Panc1 (cell line): Measurements from ENCODE around the gene HSD17B2. TPM values are rescaled to one million over a fixed set of nuclear protein-coding genes. Genes with fewer than 3 reads are reported as not detected.

Experiments used
- ATAC-seq: fragments of 200-7000 bp; cut with Tn5 transposase; 2 replicates; pipeline ENCODE4 v1.9.1; 2020; ENCODE audit warnings: mild to moderate bottlenecking, moderate library complexity
- BruUV-seq: library from RNA; stranded (reverse); fragments of 400-500 nt; replicated peaks from 2 replicates; lab custom pipeline; 2021; lab: Mats Ljungman, UMichigan
- CTCF ChIA-PET: fragments of 300-600 bp; sonication (Branson Sonifier 250); formaldehyde crosslinking; loops from one replicate; lab custom pipeline; 2022; ENCODE audit warnings: antibody characterized with exemption; lab: Charles Lee
- POLR2A ChIA-PET: fragments of 300-600 bp; sonication (Branson Sonifier 250); formaldehyde crosslinking; loops from one replicate; lab custom pipeline; 2022; ENCODE audit warnings: antibody characterized with exemption; lab: Charles Lee
- DNase-seq: peaks from one replicate; pipeline ENCODE4 v3.0.0-alpha.2; 2010; ENCODE audit warnings: low read depth, low spot score
- H3K27ac ChIP-seq: 2 replicates; pipeline ENCODE4 v1.5.1; 2011; ENCODE audit warnings: mild to moderate bottlenecking, low read length, inconsistent platforms
- H3K27me3 ChIP-seq: fragments of 200-500 bp; sonication (Bioruptor generic); 2 replicates; pipeline ENCODE4 v1.6.0; 2014; ENCODE audit warnings: low read length, inconsistent platforms; ENCODE audit not compliant: control insufficient read depth, insufficient read depth
- H3K36me3 ChIP-seq: fragments of 200-500 bp; sonication (Bioruptor generic); 2 replicates; pipeline ENCODE4 v1.5.1; 2014; ENCODE audit warnings: inconsistent platforms, mild to moderate bottlenecking, low read length, moderate library complexity; ENCODE audit not compliant: control insufficient read depth, insufficient read depth
- H3K4me1 ChIP-seq: 2 replicates; pipeline ENCODE4 v1.5.1; 2011; ENCODE audit warnings: inconsistent platforms, mild to moderate bottlenecking, low read length, moderate library complexity; ENCODE audit not compliant: control insufficient read depth, insufficient read depth
- H3K4me3 ChIP-seq, 2 experiments: 2 replicates each; pipeline ENCODE4 v1.5.1; 2011 to 2012; ENCODE audit warnings: low read depth in 2 of 2, low read length in 2 of 2, mild to moderate bottlenecking in 2 of 2, inconsistent platforms in 1 of 2, moderate library complexity in 1 of 2
- H3K9me3 ChIP-seq: fragments of 200-500 bp; sonication (Bioruptor generic); 2 replicates; pipeline ENCODE4 v1.5.1; 2014; ENCODE audit warnings: low read depth, mild to moderate bottlenecking, inconsistent platforms, low read length, moderate library complexity; ENCODE audit not compliant: control insufficient read depth, insufficient read depth
- POLR2AphosphoS5 ChIP-seq: IDR thresholded peaks from 2 replicates; pipeline ENCODE4 v1.6.1; 2012; ENCODE audit warnings: mild to moderate bottlenecking, low read depth, low read length, moderate library complexity
- SIN3A ChIP-seq: IDR thresholded peaks from 2 replicates; pipeline ENCODE4 v1.6.1; 2012; ENCODE audit warnings: low read depth, mild to moderate bottlenecking, low read length, moderate library complexity, borderline replicate concordance; ENCODE audit not compliant: insufficient read depth
- TCF7L2 ChIP-seq: IDR thresholded peaks from 2 replicates; pipeline ENCODE4 v1.6.1; 2011; ENCODE audit warnings: mild to moderate bottlenecking, low read depth, low read length, inconsistent platforms
- in situ Hi-C: cut with HindIII; loops from 2 replicates; pipeline ENCODE4 v1.10.0; 2016; ENCODE audit warnings: low sequenced_read_pairs, low pct_unique_long_range_greater_than_20kb
- intact Hi-C: fragments of 100-400 bp; cut with micrococcal nuclease; formaldehyde crosslinking; loops from one replicate; pipeline ENCODE4 v1.10.0; 2022; ENCODE audit not compliant: unreplicated experiment
- total RNA-seq: library from RNA; stranded (reverse); gene quantifications from one replicate; pipeline ENCODE4 v1.2.1, GENCODE V29; 2021; ENCODE audit not compliant: unreplicated experiment
- TF ChIP-seq, protein P1 (sequence below): fragments of 450-650 bp; IDR thresholded peaks from 2 replicates; pipeline ENCODE4 v1.5.1; 2017; ENCODE audit warnings: mild to moderate bottlenecking
- TF ChIP-seq, protein P2 (sequence below), 2 experiments: IDR thresholded peaks; 2 replicates each; pipeline ENCODE4 v1.6.1; 2011 to 2012; ENCODE audit warnings: low read depth in 2 of 2, control low read depth in 1 of 2, low read length in 1 of 2, mild to moderate bottlenecking in 1 of 2, moderate library complexity in 1 of 2; ENCODE audit not compliant: insufficient read depth in 1 of 2

HSD17B2 gene
- total RNA-seq, 1 experiment from 2014 or later = 0.41 TPM

DNA sequence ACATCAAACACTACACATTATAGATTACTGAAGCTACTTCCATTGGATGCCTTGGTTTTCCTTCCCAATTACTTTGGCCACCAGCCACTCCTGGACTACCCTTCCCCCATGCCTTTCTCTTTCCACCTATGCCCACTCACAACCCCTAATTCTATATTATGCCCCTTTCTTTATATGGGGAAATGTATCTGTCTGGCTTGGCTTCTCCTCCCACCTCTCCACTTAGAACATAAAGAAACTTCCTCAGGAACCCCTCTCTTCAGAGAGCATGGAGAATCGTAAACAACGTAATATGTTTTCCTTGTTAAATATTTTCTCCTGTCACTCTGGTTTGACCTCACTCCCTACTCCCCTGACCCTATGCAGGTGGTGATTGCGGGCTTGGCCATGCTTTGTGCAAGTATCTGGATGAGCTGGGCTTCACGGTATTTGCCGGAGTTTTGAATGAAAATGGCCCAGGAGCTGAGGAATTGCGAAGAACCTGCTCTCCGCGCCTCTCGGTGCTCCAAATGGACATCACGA, 32.8 kb downstream of the HSD17B2 start:
- CTCF ChIA-PET = no interaction called here
- intact Hi-C loops (loop anchor here (10.0 kb wide), 1 partner anchor 123 kb away; no protein-coding TSS in a partner anchor), in situ Hi-C loops (no loop called here)
- no TSS peak for BruUV-seq
- POLR2A ChIA-PET = no interaction called here
- Histone ChIP-seq H3K9me3 (no peaks in the 10 kb centered on the region), H3K4me3 (no peak overlapping the region), H3K27ac (no peak overlapping the region), H3K4me1 (no peaks in the 10 kb centered on the region), H3K27me3 (no peaks in the 10 kb centered on the region), H3K36me3 (no peaks in the 10 kb centered on the region)
- DNase-seq (no peak), ATAC-seq (no peak)
- TF ChIP-seq SIN3A = no peak
- TF ChIP-seq, protein P1, sequence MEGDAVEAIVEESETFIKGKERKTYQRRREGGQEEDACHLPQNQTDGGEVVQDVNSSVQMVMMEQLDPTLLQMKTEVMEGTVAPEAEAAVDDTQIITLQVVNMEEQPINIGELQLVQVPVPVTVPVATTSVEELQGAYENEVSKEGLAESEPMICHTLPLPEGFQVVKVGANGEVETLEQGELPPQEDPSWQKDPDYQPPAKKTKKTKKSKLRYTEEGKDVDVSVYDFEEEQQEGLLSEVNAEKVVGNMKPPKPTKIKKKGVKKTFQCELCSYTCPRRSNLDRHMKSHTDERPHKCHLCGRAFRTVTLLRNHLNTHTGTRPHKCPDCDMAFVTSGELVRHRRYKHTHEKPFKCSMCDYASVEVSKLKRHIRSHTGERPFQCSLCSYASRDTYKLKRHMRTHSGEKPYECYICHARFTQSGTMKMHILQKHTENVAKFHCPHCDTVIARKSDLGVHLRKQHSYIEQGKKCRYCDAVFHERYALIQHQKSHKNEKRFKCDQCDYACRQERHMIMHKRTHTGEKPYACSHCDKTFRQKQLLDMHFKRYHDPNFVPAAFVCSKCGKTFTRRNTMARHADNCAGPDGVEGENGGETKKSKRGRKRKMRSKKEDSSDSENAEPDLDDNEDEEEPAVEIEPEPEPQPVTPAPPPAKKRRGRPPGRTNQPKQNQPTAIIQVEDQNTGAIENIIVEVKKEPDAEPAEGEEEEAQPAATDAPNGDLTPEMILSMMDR = no peak
- no peak for TF ChIP-seq POLR2AphosphoS5
- TF ChIP-seq, protein P2, sequence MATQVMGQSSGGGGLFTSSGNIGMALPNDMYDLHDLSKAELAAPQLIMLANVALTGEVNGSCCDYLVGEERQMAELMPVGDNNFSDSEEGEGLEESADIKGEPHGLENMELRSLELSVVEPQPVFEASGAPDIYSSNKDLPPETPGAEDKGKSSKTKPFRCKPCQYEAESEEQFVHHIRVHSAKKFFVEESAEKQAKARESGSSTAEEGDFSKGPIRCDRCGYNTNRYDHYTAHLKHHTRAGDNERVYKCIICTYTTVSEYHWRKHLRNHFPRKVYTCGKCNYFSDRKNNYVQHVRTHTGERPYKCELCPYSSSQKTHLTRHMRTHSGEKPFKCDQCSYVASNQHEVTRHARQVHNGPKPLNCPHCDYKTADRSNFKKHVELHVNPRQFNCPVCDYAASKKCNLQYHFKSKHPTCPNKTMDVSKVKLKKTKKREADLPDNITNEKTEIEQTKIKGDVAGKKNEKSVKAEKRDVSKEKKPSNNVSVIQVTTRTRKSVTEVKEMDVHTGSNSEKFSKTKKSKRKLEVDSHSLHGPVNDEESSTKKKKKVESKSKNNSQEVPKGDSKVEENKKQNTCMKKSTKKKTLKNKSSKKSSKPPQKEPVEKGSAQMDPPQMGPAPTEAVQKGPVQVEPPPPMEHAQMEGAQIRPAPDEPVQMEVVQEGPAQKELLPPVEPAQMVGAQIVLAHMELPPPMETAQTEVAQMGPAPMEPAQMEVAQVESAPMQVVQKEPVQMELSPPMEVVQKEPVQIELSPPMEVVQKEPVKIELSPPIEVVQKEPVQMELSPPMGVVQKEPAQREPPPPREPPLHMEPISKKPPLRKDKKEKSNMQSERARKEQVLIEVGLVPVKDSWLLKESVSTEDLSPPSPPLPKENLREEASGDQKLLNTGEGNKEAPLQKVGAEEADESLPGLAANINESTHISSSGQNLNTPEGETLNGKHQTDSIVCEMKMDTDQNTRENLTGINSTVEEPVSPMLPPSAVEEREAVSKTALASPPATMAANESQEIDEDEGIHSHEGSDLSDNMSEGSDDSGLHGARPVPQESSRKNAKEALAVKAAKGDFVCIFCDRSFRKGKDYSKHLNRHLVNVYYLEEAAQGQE (IDR thresholded peaks at IDR 0.05; ENCODE audit: insufficient read depth in 1 of 2, low read depth in 2 of 2, low read length in 1 of 2) = no peak
- no peak for TF ChIP-seq TCF7L2

DNA sequence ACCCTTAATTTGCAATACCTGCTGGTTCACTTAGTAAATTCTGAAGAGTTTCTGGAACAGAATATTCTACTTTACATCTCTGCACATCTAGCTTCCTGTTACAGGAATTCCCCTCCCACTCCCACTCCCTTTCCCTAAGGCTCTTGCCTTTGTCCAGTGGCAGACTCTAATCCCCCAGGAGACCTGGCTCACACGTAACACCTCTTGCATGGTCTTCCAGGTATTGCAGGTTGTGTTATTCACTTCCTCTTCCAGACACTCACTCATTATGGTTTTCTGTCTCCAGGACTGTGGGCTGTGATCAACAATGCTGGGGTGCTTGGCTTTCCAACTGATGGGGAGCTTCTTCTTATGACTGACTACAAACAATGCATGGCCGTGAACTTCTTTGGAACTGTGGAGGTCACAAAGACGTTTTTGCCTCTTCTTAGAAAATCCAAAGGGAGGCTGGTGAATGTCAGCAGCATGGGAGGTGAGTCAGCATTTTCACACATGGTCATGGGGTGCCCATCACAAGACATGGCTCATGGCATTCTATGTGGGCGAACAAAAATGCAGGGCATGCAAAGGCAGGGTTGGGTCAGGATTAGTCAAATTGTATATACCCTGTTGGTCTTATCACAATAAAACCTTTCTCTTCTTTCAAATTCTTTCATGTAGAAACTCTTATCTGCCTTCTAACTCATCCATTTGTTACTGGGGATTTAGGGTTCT, 35.8 kb downstream of the HSD17B2 start:
- no peak overlapping the region for H3K4me3 ChIP-seq
- POLR2A ChIA-PET = no interaction called here
- DNase-seq (no peak), ATAC-seq (no peak)
- H3K27me3 ChIP-seq = no peaks in the 10 kb centered on the region
- no peaks in the 10 kb centered on the region for H3K4me1 ChIP-seq
- BruUV-seq = no TSS peak
- no peaks in the 10 kb centered on the region for H3K36me3 ChIP-seq
- in situ Hi-C loops = no loop called here
- TF ChIP-seq TCF7L2 (no peak), POLR2AphosphoS5 (no peak), SIN3A (no peak)
- TF ChIP-seq, protein P1 = no peak
- TF ChIP-seq, protein P2 (IDR thresholded peaks at IDR 0.05; ENCODE audit: insufficient read depth in 1 of 2, low read depth in 2 of 2, low read length in 1 of 2) = no peak
- H3K27ac ChIP-seq = no peak overlapping the region
- intact Hi-C loops = no loop called here
- CTCF ChIA-PET = no interaction called here
- no peaks in the 10 kb centered on the region for H3K9me3 ChIP-seq
